Nephron (organoid): ENCODE data around the gene PIGL.
A peak's percentile ranks its signal among the peaks of the same experiment; 100 is the strongest.

Experiments
- H3K27ac Mint-ChIP-seq, 3 experiments: 2 replicates each; pipeline ENCODE4 v1.8.0; 2020; ENCODE audit warnings: mixed read lengths in 3 of 3, mild to moderate bottlenecking in 2 of 3, moderate library complexity in 1 of 3
- H3K27me3 Mint-ChIP-seq: 2 replicates; pipeline ENCODE4 v1.8.0; 2021; ENCODE audit warnings: low read depth, mild to moderate bottlenecking, moderate library complexity, mixed read lengths
- H3K36me3 Mint-ChIP-seq: 2 replicates; pipeline ENCODE4 v1.8.0; 2020; ENCODE audit warnings: low read depth, mixed read lengths
- H3K4me1 Mint-ChIP-seq: 2 replicates; pipeline ENCODE4 v1.8.0; 2020; ENCODE audit warnings: mixed read lengths
- H3K4me3 Mint-ChIP-seq, 3 experiments: 2 replicates each; pipeline ENCODE4 v1.8.0; 2020; ENCODE audit warnings: mild to moderate bottlenecking in 3 of 3, mixed read lengths in 3 of 3, moderate library complexity in 2 of 3
- H3K9me3 Mint-ChIP-seq: 2 replicates; pipeline ENCODE4 v1.8.0; 2020; ENCODE audit warnings: mixed read lengths
- CTCF ChIP-seq, 3 experiments: fragments of 200-600 bp; sonication (generic); IDR thresholded peaks; one replicate each; pipeline ENCODE4 v1.5.0; 2021; ENCODE audit warnings: antibody characterized with exemption in 3 of 3; ENCODE audit not compliant: unreplicated experiment in 3 of 3

The PIGL gene

GRCh38 chr17:16364625-16365024 is 147.6 kb downstream of the PIGL start:
- H3K9me3 Mint-ChIP-seq = no peaks in the 10 kb centered on the region
- peak overlapping the region in 2 of 3 experiments; percentile 31 to 69 for H3K27ac Mint-ChIP-seq
- no peak for TF ChIP-seq CTCF (IDR thresholded peaks at IDR 0.05; ENCODE audit: unreplicated experiment in 3 of 3)
- no peaks in the 10 kb centered on the region for H3K36me3 Mint-ChIP-seq
- no peaks in the 10 kb centered on the region for H3K27me3 Mint-ChIP-seq
- peaks cover 15% of the 10 kb centered on the region for H3K4me1 Mint-ChIP-seq
- no peak overlapping the region for H3K4me3 Mint-ChIP-seq

- TF ChIP-seq CTCF (IDR thresholded peaks at IDR 0.05; ENCODE audit: unreplicated experiment in 3 of 3) = no peak
- Mint-ChIP-seq H3K36me3 (no peaks in the 10 kb centered on the region), H3K9me3 (no peaks in the 10 kb centered on the region), H3K27ac (no peak overlapping the region), H3K27me3 (no peaks in the 10 kb centered on the region), H3K4me3 (no peak overlapping the region), H3K4me1 (peaks cover 9% of the 10 kb centered on the region)
These were observed 154.7 kb downstream of the PIGL start for GRCh38 chr17:16371742-16372141.

- Mint-ChIP-seq H3K36me3 (no peaks in the 10 kb centered on the region), H3K27me3 (no peaks in the 10 kb centered on the region), H3K27ac (no peak overlapping the region), H3K4me3 (no peak overlapping the region), H3K4me1 (peaks cover 9% of the 10 kb centered on the region), H3K9me3 (no peaks in the 10 kb centered on the region)
- no peak for TF ChIP-seq CTCF (IDR thresholded peaks at IDR 0.05; ENCODE audit: unreplicated experiment in 3 of 3)
These were observed 157.3 kb downstream of the PIGL start for GRCh38 chr17:16374146-16374938.
